Upper lobe of right lung (tissue), 1 donor: ENCODE data around the gene HSPA1A. TPM values are rescaled to one million over a fixed set of nuclear protein-coding genes. Genes with fewer than 3 reads are reported as not detected.

Source experiments
- ATAC-seq: fragments of 200-7000 bp; cut with Tn5 transposase; one replicate; pipeline ENCODE4 v1.9.1; 2020; ENCODE audit warnings: mild to moderate bottlenecking, moderate library complexity
- DNase-seq: peaks from one replicate; pipeline ENCODE4 v3.0.0-alpha.2; 2020
- H3K27ac ChIP-seq: fragments of 200-600 bp; one replicate; pipeline ENCODE4 v1.8.0; 2022
- H3K27me3 ChIP-seq: fragments of 200-600 bp; one replicate; pipeline ENCODE4 v1.8.0; 2022; ENCODE audit warnings: mild to moderate bottlenecking
- H3K36me3 ChIP-seq: fragments of 200-600 bp; one replicate; pipeline ENCODE4 v1.8.0; 2022
- H3K4me1 ChIP-seq: fragments of 200-600 bp; one replicate; pipeline ENCODE4 v1.8.0; 2022
- H3K4me3 ChIP-seq: fragments of 200-600 bp; one replicate; pipeline ENCODE4 v1.8.0; 2022; ENCODE audit warnings: mild to moderate bottlenecking
- H3K9me3 ChIP-seq: fragments of 200-600 bp; one replicate; pipeline ENCODE4 v1.8.0; 2022
- intact Hi-C: fragments of 100-400 bp; cut with DNase I; formaldehyde crosslinking; loops from one replicate; pipeline ENCODE4 v1.11.0; 2022
- long read RNA-seq: library from polyadenylated mRNA; unstranded; transcript quantifications from one replicate; pipeline ENCODE4 v2.0.0, GENCODE V29; 2021
- total RNA-seq: library from RNA; stranded (reverse); fragmentation: NEBNext Ultra II Directional; extraction: Animal tissue kit (Norgen Biotek cat#: 25700); gene quantifications from one replicate; pipeline ENCODE4 v1.2.1, GENCODE V29; 2021
- TF ChIP-seq, protein P1 (sequence below): fragments of 200-600 bp; IDR thresholded peaks from one replicate; pipeline ENCODE4 v1.8.0; 2022; ENCODE audit warnings: antibody characterized with exemption
- donor health status: DM: no; HTN: yes; CAD: no; lungs with severe emphysema.

The HSPA1A gene
- total RNA-seq, result 150 TPM
- long read RNA-seq, transcript HSPA1A-201 (1 exons, 2,483 nt), result major isoform, 105 of 105 reads
- long read RNA-seq, partial matches to known transcripts, result 0 of 105 reads
- long read RNA-seq, other reads (novel, unspliced or antisense), result 0 of 105 reads

DNA sequence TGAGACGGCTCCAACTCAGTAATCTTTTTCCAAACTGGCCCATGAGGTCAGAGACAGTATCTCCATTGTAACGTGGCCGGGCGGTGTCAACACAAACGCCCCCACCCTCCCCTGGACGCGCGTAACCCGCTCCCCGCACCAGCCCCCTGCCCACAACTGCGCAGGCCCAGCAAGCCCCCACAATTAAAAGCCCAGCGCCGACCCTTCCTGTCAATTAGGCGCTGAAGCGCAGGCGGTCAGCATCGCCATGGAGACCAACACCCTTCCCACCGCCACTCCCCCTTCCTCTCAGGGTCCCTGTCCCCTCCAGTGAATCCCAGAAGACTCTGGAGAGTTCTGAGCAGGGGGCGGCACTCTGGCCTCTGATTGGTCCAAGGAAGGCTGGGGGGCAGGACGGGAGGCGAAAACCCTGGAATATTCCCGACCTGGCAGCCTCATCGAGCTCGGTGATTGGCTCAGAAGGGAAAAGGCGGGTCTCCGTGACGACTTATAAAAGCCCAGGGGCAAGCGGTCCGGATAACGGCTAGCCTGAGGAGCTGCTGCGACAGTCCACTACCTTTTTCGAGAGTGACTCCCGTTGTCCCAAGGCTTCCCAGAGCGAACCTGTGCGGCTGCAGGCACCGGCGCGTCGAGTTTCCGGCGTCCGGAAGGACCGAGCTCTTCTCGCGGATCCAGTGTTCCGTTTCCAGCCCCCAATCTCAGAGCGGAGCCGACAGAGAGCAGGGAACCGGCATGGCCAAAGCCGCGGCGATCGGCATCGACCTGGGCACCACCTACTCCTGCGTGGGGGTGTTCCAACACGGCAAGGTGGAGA is at the start of gene HSPA1A, which contains the start of gene HSPA1L:
Gene HSPA1A (plus strand): TSS at position 519 of the 814 bp plus-strand sequence. CDS start 214 bp downstream, at position 733.
Gene HSPA1L (minus strand): TSS at position 259 of the 814 bp plus-strand sequence. CDS start 3,311 bp downstream, outside the sequence.
- ATAC-seq (peak; percentile 89), DNase-seq (peak; percentile 94)
- H3K4me1 ChIP-seq, result peaks cover 35% of the 10 kb centered on the region
- no peaks in the 10 kb centered on the region for H3K27me3 ChIP-seq
- H3K4me3 ChIP-seq, result peak within 1 kb of the TSS; percentile 67
- no peaks in the 10 kb centered on the region for H3K9me3 ChIP-seq
- TF ChIP-seq, protein P1, sequence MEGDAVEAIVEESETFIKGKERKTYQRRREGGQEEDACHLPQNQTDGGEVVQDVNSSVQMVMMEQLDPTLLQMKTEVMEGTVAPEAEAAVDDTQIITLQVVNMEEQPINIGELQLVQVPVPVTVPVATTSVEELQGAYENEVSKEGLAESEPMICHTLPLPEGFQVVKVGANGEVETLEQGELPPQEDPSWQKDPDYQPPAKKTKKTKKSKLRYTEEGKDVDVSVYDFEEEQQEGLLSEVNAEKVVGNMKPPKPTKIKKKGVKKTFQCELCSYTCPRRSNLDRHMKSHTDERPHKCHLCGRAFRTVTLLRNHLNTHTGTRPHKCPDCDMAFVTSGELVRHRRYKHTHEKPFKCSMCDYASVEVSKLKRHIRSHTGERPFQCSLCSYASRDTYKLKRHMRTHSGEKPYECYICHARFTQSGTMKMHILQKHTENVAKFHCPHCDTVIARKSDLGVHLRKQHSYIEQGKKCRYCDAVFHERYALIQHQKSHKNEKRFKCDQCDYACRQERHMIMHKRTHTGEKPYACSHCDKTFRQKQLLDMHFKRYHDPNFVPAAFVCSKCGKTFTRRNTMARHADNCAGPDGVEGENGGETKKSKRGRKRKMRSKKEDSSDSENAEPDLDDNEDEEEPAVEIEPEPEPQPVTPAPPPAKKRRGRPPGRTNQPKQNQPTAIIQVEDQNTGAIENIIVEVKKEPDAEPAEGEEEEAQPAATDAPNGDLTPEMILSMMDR, result no peak
- peak within 1 kb of the TSS; percentile 96 for H3K27ac ChIP-seq
- intact Hi-C loops, result no loop called here
- no peaks in the 10 kb centered on the region for H3K36me3 ChIP-seq

DNA sequence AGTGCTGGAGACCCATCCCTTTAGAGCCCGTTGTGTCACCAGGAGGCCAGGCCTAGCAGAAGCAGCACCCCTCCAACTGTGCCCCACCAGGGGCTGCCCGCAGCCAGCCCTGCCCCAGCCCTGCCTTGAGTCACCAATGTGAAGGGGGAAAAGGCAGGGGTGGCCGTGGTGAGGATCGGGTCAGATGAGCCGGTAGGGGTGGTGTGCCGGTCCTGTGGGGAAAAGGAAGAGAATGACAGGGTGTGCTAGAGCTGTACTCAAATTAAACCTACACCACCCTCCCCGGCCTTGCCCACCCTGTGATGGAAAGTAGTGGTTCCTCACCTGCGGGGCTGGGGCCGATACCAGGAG is 49.8 kb upstream of the HSPA1A start:
- TF ChIP-seq, protein P1, result no peak
- Histone ChIP-seq H3K9me3 (no peaks in the 10 kb centered on the region), H3K36me3 (no peaks in the 10 kb centered on the region), H3K4me3 (no peak overlapping the region), H3K4me1 (peaks cover 6% of the 10 kb centered on the region), H3K27me3 (no peaks in the 10 kb centered on the region), H3K27ac (no peak overlapping the region)
- no peak for ATAC-seq
- DNase-seq, result no peak
- intact Hi-C loops, result no loop called here

DNA sequence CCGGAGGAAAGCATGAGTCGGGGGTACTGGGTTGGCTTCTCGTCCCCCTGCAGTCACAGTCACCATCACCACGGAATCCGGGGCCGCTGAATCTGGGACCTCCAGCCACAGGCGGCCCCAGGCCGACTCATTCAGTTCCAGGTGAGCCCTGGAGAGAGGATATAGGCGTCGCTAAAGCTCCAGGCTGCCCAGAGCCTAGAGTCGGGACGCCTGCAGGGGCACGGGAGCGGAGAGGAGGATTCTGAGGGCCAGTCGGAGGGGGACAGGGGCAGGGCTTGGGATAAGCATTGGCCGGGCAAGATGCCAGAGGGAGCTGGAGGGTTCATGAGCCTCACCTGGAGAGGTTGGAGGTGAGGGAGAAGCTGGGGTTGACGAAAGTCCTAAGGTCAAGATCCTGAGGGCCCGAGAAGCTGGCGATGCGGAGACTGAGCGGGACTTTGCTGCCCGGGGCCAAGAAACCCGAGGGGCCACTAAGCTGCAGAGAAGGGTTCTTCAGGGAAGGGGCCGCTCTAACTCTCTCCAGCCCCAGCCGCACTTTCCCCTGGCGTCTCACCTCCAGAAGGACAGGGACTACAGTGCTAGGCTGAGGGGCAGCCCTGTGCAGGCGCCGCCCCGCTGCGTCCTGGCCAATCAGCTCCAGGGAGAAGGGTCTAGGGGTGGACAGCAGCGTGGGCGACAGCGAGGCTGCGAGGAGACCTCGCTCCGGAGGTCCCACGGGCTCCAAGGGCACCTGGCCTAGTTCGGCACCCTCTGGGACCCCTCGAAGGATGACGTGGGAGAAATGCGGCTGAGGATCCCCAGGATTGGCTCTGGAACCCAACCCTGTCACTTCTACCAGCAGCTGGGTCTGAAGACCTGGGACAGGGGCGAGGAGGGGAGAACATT is 49.2 kb upstream of the HSPA1A start:
- Histone ChIP-seq H3K4me1 (peaks cover 6% of the 10 kb centered on the region), H3K27me3 (no peaks in the 10 kb centered on the region), H3K4me3 (peak overlapping the region; percentile 14), H3K36me3 (no peaks in the 10 kb centered on the region), H3K27ac (no peak overlapping the region), H3K9me3 (no peaks in the 10 kb centered on the region)
- DNase-seq (no peak), ATAC-seq (no peak)
- TF ChIP-seq, protein P1, result no peak
- intact Hi-C loops, result no loop called here

DNA sequence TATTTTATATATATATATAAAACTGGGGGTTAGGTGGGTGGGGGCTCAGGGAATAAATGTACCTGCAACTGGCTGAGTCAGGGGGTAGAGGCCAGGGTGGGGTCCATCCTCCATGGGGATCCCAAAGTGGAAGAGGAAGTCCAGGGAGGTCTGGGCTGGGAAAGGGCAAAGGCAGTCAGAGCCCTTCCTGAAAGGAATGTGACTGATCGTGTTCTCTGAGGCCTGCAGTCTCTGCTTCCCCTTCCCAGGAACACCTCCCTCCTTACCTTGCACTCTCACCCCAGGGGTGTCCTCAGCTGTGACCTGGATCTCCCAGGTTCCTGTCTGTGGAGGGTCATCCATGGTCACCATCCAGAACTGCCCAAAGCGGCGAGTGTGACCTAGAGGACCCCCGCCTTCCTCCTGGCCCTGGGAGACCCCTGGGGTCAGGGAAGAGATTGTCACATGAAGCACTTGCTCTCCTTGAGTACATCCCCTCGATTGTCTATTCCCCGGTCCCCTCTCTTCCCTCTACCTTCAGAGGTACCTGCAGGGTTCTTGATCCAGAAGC is 48.2 kb upstream of the HSPA1A start:
- DNase-seq, result no peak
- intact Hi-C loops, result no loop called here
- ATAC-seq, result no peak
- TF ChIP-seq, protein P1, result no peak
- H3K36me3 ChIP-seq, result no peaks in the 10 kb centered on the region
- H3K4me1 ChIP-seq, result peaks cover 6% of the 10 kb centered on the region
- H3K27me3 ChIP-seq, result no peaks in the 10 kb centered on the region
- no peak overlapping the region for H3K27ac ChIP-seq
- no peak overlapping the region for H3K4me3 ChIP-seq
- no peaks in the 10 kb centered on the region for H3K9me3 ChIP-seq
